Testis (tissue), 2 donors: ENCODE data around the gene CREB3L2.

ENCODE experiments used
- POLR2A ChIP-seq: fragments of 450-650 bp; IDR thresholded peaks from one replicate; pipeline ENCODE4 v1.6.1; 2017; ENCODE audit warnings: antibody characterized with exemption, mild to moderate bottlenecking, moderate library complexity
- TF ChIP-seq, protein P1 (sequence below), 3 experiments: fragments of 450-650 bp in 2 of 3; fragments of 200-600 bp in 1 of 3; sonication (generic) in 1 of 3; IDR thresholded peaks; one replicate each; pipeline ENCODE4 v1.5.1; 2016 to 2019; ENCODE audit warnings: antibody characterized with exemption in 3 of 3, mild to moderate bottlenecking in 2 of 3, moderate library complexity in 1 of 3

GRCh38 chr7:137985253-137985896 lies 16.5 kb downstream of the CREB3L2 start:
- no peak for TF ChIP-seq POLR2A
- TF ChIP-seq, protein P1, sequence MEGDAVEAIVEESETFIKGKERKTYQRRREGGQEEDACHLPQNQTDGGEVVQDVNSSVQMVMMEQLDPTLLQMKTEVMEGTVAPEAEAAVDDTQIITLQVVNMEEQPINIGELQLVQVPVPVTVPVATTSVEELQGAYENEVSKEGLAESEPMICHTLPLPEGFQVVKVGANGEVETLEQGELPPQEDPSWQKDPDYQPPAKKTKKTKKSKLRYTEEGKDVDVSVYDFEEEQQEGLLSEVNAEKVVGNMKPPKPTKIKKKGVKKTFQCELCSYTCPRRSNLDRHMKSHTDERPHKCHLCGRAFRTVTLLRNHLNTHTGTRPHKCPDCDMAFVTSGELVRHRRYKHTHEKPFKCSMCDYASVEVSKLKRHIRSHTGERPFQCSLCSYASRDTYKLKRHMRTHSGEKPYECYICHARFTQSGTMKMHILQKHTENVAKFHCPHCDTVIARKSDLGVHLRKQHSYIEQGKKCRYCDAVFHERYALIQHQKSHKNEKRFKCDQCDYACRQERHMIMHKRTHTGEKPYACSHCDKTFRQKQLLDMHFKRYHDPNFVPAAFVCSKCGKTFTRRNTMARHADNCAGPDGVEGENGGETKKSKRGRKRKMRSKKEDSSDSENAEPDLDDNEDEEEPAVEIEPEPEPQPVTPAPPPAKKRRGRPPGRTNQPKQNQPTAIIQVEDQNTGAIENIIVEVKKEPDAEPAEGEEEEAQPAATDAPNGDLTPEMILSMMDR (IDR thresholded peaks at IDR 0.05), result no peak
